HepG2 (cell line): Measurements from ENCODE around the gene SRBD1. TPM values are rescaled to one million over a fixed set of nuclear protein-coding genes. Genes with fewer than 3 reads are reported as not detected.

Source experiments
- ASH2L ChIP-seq: fragments of 300-600, 200-600 bp; sonication (generic); IDR thresholded peaks from 2 replicates; pipeline ENCODE4 v1.7.0; 2017; ENCODE audit warnings: low read depth, mild to moderate bottlenecking, moderate library complexity, mixed read lengths, low read length; ENCODE audit not compliant: insufficient read length
- CCAR2 ChIP-seq: fragments of 200-400 bp; formaldehyde crosslinking; optimal IDR thresholded peaks from 2 replicates; pipeline ENCODE3; 2018; ENCODE audit warnings: low read depth, mild to moderate bottlenecking, low read length, moderate library complexity
- CREM ChIP-seq, 2 experiments: sonication (generic) in 1 of 2; formaldehyde crosslinking in 1 of 2; IDR thresholded peaks; 2 replicates each; pipeline versions ENCODE4 v1.4.0 to v1.6.1; 2016 to 2020; ENCODE audit warnings: antibody characterized with exemption in 1 of 2, mild to moderate bottlenecking in 1 of 2, missing genetic modification reagents in 1 of 2
- FOXP1 ChIP-seq, 2 experiments: fragments of 450-650 bp in 1 of 2; IDR thresholded peaks; 2 replicates each; pipeline ENCODE4 v1.6.1; 2017 to 2018; ENCODE audit warnings: antibody characterized with exemption in 1 of 2
- GABPB1 ChIP-seq: IDR thresholded peaks from 2 replicates; pipeline ENCODE4 v1.6.1; 2016; ENCODE audit warnings: mild to moderate bottlenecking, missing genetic modification reagents, moderate library complexity, missing compliant biosample characterization
- GLI4 ChIP-seq: sonication (generic); formaldehyde crosslinking; IDR thresholded peaks from 2 replicates; pipeline ENCODE4 v1.5.1; 2020; ENCODE audit warnings: missing genetic modification reagents, mild to moderate bottlenecking, moderate library complexity, borderline replicate concordance
- KDM3A ChIP-seq: IDR thresholded peaks from 2 replicates; pipeline ENCODE4 v1.6.1; 2018; ENCODE audit warnings: low read depth, missing compliant biosample characterization
- KDM5A ChIP-seq: fragments of 200-600 bp; sonication (generic); IDR thresholded peaks from 2 replicates; pipeline ENCODE4 v1.7.0; 2018; ENCODE audit warnings: antibody characterized with exemption, mild to moderate bottlenecking, low read length, borderline replicate concordance
- PHF8 ChIP-seq: sonication (generic); formaldehyde crosslinking; IDR thresholded peaks from 2 replicates; pipeline ENCODE4 v1.5.0; 2020; ENCODE audit warnings: missing genetic modification reagents
- SYNCRIP ChIP-seq: fragments of 200-400 bp; formaldehyde crosslinking; IDR thresholded peaks from 2 replicates; pipeline ENCODE4 v1.6.1; 2018; ENCODE audit warnings: mild to moderate bottlenecking, low read depth, low read length; ENCODE audit not compliant: insufficient read depth
- THYN1 ChIP-seq: sonication (generic); formaldehyde crosslinking; IDR thresholded peaks from 2 replicates; pipeline ENCODE4 v1.8.1; 2023; ENCODE audit warnings: low read depth, mild to moderate bottlenecking, moderate library complexity, missing genetic modification reagents, borderline replicate concordance
- ZNF143 ChIP-seq: sonication (generic); formaldehyde crosslinking; IDR thresholded peaks from 2 replicates; pipeline ENCODE4 v1.4.0; 2020; ENCODE audit warnings: missing genetic modification reagents
- ZNF331 ChIP-seq: sonication (generic); formaldehyde crosslinking; IDR thresholded peaks from 2 replicates; pipeline ENCODE4 v1.4.0; 2020; ENCODE audit warnings: missing genetic modification reagents
- ZNF335 ChIP-seq: sonication (generic); formaldehyde crosslinking; IDR thresholded peaks from 2 replicates; pipeline ENCODE4 v1.4.0; 2020; ENCODE audit warnings: missing genetic modification reagents
- ZNF670 ChIP-seq: sonication (generic); formaldehyde crosslinking; IDR thresholded peaks from 2 replicates; pipeline ENCODE4 v1.8.0; 2022; ENCODE audit warnings: mild to moderate bottlenecking, missing genetic modification reagents, borderline replicate concordance
- polyA plus RNA-seq, 8 experiments: library from polyadenylated mRNA; depleted of rRNA in 3 of 8; stranded (reverse) in 7 of 8; unstranded in 1 of 8; fragments of >200 nt; fragmentation: Illumina TruSeq in 4 of 8; extraction: Trizol in 4 of 8; gene quantifications; 2 replicates each; pipeline versions ENCODE4 v1.2.1 to v1.2.3, GENCODE V29; 2011 to 2016; ENCODE audit warnings: low read depth in 4 of 8, missing spikeins in 1 of 8, mixed read lengths in 1 of 8; ENCODE audit not compliant: insufficient read depth in 1 of 8
- total RNA-seq, 5 experiments: library from RNA; depleted of rRNA; stranded (reverse); fragments of >200 nt; fragmentation: Illumina TruSeq; extraction: Trizol; gene quantifications; 2 replicates each; pipeline ENCODE4 v1.2.3, GENCODE V29; 2016; ENCODE audit warnings: low read depth in 1 of 5
- TF ChIP-seq, protein P1 (sequence below): sonication (generic); formaldehyde crosslinking; IDR thresholded peaks from 2 replicates; pipeline ENCODE4 v1.5.0; 2020; ENCODE audit warnings: mild to moderate bottlenecking, missing genetic modification reagents
- TF ChIP-seq, protein P2 (sequence below): sonication (generic); formaldehyde crosslinking; IDR thresholded peaks from 2 replicates; pipeline ENCODE4 v1.8.0; 2022; ENCODE audit warnings: missing genetic modification reagents, mild to moderate bottlenecking, inconsistent platforms, borderline replicate concordance
- TF ChIP-seq, protein P3 (sequence below): IDR thresholded peaks from 2 replicates; pipeline ENCODE4 v1.6.1; 2016; ENCODE audit warnings: low read depth, missing genetic modification reagents, missing compliant biosample characterization
- TF ChIP-seq, protein P4 (sequence below): sonication (generic); formaldehyde crosslinking; IDR thresholded peaks from 2 replicates; pipeline ENCODE4 v1.5.0; 2020; ENCODE audit warnings: mild to moderate bottlenecking, missing genetic modification reagents

Gene SRBD1
- total and polyA plus RNA-seq, 2 of the 13 experiments (the other 11 are each of a cell fraction or from before 2014, with no cell fraction given) = 3.2 to 23.9 TPM

DNA sequence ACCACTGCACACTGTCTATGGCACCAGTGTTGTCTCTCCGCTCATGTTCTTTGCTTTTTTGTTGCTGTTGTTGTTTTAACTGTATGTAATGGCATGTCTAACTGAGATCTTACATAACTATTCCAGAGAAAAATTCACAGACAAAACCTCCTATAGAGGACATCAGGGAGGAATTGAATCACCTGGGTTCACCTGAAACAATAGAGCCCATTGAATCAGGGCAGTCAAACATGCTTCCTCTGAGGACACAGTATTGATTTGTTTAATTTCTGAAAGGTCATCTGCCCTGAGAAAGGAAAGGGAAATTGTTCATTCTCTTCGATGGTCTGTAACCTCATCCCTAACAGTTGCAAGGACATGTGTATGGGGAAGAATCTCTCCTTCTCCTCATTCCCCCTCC, 237.5 kb downstream of the SRBD1 start (continued):
- TF ChIP-seq CCAR2 (no peak), ZNF670 (CRISPR knock-in tag) (no peak; the same call in 1 of the 2 replicates), ZNF143 (no peak), ZNF335 (CRISPR knock-in tag) (peak; percentile 5; the same call in 1 of the 2 replicates), THYN1 (CRISPR knock-in tag) (no peak), CREM (IDR thresholded peaks at IDR 0.05) (peak; percentile 63), CREM (CRISPR knock-in tag; IDR thresholded peaks at IDR 0.05) (no peak), ZNF331 (CRISPR knock-in tag) (peak; percentile 89), FOXP1 (IDR thresholded peaks at IDR 0.05) (peak; percentile 69; the same call in 1 of the 2 replicates), FOXP1 (CRISPR knock-in tag; IDR thresholded peaks at IDR 0.05) (peak; percentile 91), GABPB1 (CRISPR knock-in tag) (no peak), ASH2L (peak; percentile 47), SYNCRIP (no peak), KDM3A (CRISPR knock-in tag) (no peak), KDM5A (no peak), GLI4 (CRISPR knock-in tag) (no peak), PHF8 (CRISPR knock-in tag) (no peak)
- TF ChIP-seq, protein P1, sequence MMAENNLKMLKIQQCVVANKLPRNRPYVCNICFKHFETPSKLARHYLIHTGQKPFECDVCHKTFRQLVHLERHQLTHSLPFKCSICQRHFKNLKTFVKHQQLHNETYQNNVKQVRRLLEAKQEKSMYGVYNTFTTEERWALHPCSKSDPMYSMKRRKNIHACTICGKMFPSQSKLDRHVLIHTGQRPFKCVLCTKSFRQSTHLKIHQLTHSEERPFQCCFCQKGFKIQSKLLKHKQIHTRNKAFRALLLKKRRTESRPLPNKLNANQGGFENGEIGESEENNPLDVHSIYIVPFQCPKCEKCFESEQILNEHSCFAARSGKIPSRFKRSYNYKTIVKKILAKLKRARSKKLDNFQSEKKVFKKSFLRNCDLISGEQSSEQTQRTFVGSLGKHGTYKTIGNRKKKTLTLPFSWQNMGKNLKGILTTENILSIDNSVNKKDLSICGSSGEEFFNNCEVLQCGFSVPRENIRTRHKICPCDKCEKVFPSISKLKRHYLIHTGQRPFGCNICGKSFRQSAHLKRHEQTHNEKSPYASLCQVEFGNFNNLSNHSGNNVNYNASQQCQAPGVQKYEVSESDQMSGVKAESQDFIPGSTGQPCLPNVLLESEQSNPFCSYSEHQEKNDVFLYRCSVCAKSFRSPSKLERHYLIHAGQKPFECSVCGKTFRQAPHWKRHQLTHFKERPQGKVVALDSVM (CRISPR knock-in tag) = no peak
- TF ChIP-seq, protein P2, sequence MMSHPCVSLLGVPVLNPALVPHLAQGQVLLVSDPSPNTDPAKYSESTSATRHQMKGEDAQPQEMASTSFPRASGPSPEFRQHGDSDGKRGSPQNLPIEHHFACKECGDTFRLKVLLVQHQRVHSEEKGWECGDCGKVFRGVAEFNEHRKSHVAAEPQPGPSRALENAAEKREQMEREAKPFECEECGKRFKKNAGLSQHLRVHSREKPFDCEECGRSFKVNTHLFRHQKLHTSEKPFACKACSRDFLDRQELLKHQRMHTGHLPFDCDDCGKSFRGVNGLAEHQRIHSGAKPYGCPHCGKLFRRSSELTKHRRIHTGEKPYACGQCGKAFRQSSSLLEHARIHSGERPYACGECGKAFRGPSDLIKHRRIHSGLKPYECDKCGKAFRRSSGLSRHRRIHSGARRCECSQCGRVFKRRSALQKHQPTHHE = no peak
- TF ChIP-seq, protein P3, sequence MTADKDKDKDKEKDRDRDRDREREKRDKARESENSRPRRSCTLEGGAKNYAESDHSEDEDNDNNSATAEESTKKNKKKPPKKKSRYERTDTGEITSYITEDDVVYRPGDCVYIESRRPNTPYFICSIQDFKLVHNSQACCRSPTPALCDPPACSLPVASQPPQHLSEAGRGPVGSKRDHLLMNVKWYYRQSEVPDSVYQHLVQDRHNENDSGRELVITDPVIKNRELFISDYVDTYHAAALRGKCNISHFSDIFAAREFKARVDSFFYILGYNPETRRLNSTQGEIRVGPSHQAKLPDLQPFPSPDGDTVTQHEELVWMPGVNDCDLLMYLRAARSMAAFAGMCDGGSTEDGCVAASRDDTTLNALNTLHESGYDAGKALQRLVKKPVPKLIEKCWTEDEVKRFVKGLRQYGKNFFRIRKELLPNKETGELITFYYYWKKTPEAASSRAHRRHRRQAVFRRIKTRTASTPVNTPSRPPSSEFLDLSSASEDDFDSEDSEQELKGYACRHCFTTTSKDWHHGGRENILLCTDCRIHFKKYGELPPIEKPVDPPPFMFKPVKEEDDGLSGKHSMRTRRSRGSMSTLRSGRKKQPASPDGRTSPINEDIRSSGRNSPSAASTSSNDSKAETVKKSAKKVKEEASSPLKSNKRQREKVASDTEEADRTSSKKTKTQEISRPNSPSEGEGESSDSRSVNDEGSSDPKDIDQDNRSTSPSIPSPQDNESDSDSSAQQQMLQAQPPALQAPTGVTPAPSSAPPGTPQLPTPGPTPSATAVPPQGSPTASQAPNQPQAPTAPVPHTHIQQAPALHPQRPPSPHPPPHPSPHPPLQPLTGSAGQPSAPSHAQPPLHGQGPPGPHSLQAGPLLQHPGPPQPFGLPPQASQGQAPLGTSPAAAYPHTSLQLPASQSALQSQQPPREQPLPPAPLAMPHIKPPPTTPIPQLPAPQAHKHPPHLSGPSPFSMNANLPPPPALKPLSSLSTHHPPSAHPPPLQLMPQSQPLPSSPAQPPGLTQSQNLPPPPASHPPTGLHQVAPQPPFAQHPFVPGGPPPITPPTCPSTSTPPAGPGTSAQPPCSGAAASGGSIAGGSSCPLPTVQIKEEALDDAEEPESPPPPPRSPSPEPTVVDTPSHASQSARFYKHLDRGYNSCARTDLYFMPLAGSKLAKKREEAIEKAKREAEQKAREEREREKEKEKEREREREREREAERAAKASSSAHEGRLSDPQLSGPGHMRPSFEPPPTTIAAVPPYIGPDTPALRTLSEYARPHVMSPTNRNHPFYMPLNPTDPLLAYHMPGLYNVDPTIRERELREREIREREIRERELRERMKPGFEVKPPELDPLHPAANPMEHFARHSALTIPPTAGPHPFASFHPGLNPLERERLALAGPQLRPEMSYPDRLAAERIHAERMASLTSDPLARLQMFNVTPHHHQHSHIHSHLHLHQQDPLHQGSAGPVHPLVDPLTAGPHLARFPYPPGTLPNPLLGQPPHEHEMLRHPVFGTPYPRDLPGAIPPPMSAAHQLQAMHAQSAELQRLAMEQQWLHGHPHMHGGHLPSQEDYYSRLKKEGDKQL (CRISPR knock-in tag) = peak; percentile 74
- TF ChIP-seq, protein P4, sequence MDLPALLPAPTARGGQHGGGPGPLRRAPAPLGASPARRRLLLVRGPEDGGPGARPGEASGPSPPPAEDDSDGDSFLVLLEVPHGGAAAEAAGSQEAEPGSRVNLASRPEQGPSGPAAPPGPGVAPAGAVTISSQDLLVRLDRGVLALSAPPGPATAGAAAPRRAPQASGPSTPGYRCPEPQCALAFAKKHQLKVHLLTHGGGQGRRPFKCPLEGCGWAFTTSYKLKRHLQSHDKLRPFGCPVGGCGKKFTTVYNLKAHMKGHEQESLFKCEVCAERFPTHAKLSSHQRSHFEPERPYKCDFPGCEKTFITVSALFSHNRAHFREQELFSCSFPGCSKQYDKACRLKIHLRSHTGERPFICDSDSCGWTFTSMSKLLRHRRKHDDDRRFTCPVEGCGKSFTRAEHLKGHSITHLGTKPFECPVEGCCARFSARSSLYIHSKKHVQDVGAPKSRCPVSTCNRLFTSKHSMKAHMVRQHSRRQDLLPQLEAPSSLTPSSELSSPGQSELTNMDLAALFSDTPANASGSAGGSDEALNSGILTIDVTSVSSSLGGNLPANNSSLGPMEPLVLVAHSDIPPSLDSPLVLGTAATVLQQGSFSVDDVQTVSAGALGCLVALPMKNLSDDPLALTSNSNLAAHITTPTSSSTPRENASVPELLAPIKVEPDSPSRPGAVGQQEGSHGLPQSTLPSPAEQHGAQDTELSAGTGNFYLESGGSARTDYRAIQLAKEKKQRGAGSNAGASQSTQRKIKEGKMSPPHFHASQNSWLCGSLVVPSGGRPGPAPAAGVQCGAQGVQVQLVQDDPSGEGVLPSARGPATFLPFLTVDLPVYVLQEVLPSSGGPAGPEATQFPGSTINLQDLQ (CRISPR knock-in tag) = no peak
